Uterus (tissue), 4 donors: ENCODE data around the gene RPS19. TPM values are rescaled to one million over a fixed set of nuclear protein-coding genes. Genes with fewer than 3 reads are reported as not detected.
"Not testable (repeated sequence)": the region's sequence is repeated elsewhere in the genome, so short reads cannot be mapped to it uniquely, and the experiment has no call there.

Source experiments
- DNase-seq, 2 donors: peaks; one replicate each; pipeline ENCODE4 v3.0.0-alpha.2; 2019 to 2020
- H3K27ac ChIP-seq, 2 donors: fragments of 200-600 bp; sonication (generic); 1 replicate in 1 of 2; 2 replicates in 1 of 2; pipeline ENCODE4 v1.5.1; 2016 to 2018
- H3K27me3 ChIP-seq, 2 donors: fragments of 200-600 bp; sonication (generic); one replicate each; pipeline ENCODE4 v1.5.1; 2018 to 2019; ENCODE audit warnings: control low read depth in 1 of 2
- H3K36me3 ChIP-seq, 2 donors: fragments of 200-600 bp; sonication (generic); one replicate each; pipeline ENCODE4 v1.5.1; 2019; ENCODE audit warnings: control low read depth in 1 of 2
- H3K4me1 ChIP-seq, 2 donors: fragments of 200-600 bp; sonication (generic); one replicate each; pipeline ENCODE4 v1.5.1; 2018 to 2019; ENCODE audit warnings: control low read depth in 1 of 2
- H3K4me3 ChIP-seq, 2 donors: fragments of 200-600 bp; sonication (generic); 1 replicate in 1 of 2; 2 replicates in 1 of 2; pipeline ENCODE4 v1.5.1; 2018 to 2019; ENCODE audit warnings: mild to moderate bottlenecking in 1 of 2
- H3K9me3 ChIP-seq, 2 donors: fragments of 200-600 bp; sonication (generic); one replicate each; pipeline ENCODE4 v1.5.1; 2019; ENCODE audit warnings: control low read depth in 1 of 2
- POLR2A ChIP-seq, 2 donors: fragments of 450-650 bp; IDR thresholded peaks; one replicate each; pipeline ENCODE4 v1.6.1; 2016; ENCODE audit warnings: antibody characterized with exemption in 2 of 2, mild to moderate bottlenecking in 1 of 2, moderate library complexity in 1 of 2
- intact Hi-C: fragments of 100-400 bp; cut with DNase I; formaldehyde crosslinking; loops from one replicate; pipeline ENCODE4 v1.15.1; 2023; ENCODE audit warnings: low total_unique reads
- total RNA-seq, 4 donors: library from RNA; depleted of rRNA in 3 of 4; stranded (reverse); fragments of >200 nt in 3 of 4; gene quantifications; one replicate each; pipeline versions ENCODE4 v1.1.0 to v1.2.4, GENCODE V29; 2014 to 2023
- TF ChIP-seq, protein P1 (sequence below), 4 experiments: fragments of 200-600 bp in 2 of 4; fragments of 450-650 bp in 2 of 4; sonication (generic) in 2 of 4; IDR thresholded peaks; one replicate each; pipeline ENCODE4 v1.5.1; 2016 to 2019; ENCODE audit warnings: antibody characterized with exemption in 4 of 4, mild to moderate bottlenecking in 2 of 4, moderate library complexity in 1 of 4
- donor health status: DM: yes; HTN: yes; CAD: no.

The RPS19 gene
- total RNA-seq, 4 donors from 2014 or later: 324 to 1,895 (median 1,094) TPM

DNA sequence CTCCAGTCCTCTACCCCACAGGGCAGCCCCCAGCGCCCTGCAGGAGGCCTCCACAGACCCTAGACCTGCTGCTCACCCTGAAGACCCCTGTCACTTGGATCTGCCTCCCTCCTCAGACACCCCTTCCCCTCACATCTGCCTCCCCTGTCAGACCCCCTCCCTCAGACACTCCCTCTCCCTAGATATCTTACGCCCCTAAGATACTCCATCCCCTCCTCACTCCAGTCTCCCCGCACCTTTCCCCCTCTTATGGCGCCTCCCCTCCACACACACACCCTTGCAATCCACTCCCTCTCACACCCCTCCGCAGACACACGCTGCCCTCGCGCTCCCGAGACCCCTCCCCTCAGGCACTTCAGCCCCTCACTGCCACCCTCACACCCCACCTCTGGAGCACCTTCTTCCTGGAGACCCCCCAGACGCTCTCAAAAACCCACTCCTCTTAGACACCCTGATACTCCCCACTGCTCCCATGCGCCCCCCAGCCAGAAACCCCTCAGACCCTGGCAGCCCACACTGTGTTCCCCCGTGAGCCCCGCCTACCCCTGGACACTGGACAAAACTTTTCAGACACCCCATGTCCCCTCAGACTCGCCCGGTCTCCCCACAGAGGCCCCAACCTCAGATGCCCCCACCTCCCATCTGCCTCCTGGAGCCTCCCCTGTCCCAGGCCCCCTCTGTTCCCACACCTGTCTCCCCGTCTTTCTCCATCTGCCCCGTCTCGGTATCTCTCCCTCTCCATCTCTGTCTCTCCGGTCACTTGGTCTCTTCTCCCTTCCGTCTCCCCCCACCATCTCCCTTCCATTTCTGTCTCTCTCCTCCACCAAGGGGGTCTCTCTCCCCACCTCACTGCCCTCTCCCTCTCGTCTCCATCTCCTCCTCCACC, 53.7 kb downstream of the RPS19 start:
- Histone ChIP-seq H3K4me1 (no peaks in the 10 kb centered on the region), H3K9me3 (no peaks in the 10 kb centered on the region), H3K27ac (no peak overlapping the region), H3K36me3 (no peaks in the 10 kb centered on the region), H3K4me3 (no peak overlapping the region), H3K27me3 (peaks cover 16 to 43% of the 10 kb centered on the region in 2 donors)
- no peak for DNase-seq
- intact Hi-C loops: no loop called here
- TF ChIP-seq POLR2A (IDR thresholded peaks at IDR 0.05): no peak
- TF ChIP-seq, protein P1, sequence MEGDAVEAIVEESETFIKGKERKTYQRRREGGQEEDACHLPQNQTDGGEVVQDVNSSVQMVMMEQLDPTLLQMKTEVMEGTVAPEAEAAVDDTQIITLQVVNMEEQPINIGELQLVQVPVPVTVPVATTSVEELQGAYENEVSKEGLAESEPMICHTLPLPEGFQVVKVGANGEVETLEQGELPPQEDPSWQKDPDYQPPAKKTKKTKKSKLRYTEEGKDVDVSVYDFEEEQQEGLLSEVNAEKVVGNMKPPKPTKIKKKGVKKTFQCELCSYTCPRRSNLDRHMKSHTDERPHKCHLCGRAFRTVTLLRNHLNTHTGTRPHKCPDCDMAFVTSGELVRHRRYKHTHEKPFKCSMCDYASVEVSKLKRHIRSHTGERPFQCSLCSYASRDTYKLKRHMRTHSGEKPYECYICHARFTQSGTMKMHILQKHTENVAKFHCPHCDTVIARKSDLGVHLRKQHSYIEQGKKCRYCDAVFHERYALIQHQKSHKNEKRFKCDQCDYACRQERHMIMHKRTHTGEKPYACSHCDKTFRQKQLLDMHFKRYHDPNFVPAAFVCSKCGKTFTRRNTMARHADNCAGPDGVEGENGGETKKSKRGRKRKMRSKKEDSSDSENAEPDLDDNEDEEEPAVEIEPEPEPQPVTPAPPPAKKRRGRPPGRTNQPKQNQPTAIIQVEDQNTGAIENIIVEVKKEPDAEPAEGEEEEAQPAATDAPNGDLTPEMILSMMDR (IDR thresholded peaks at IDR 0.05): no peak

DNA sequence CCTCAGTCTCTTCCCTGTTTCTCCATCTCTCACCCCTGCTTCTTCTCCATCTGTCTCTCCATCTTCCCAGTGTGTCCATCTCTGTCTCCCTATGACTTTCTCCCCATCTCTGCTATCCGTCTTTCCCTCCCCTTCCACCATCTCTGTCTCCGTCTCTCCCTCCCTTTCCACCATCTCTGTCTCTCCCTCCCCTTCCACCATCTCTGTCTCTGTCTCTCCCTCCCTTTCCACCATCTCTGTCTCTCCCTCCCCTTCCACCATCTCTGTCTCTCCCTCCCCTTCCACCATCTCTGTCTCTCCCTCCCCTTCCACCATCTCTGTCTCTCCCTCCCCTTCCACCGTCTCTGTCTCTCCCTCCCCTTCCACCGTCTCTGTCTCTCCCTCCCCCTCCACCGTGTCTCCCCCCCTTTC, 54.4 kb downstream of the RPS19 start:
- H3K4me1 ChIP-seq, H3K36me3 ChIP-seq, DNase-seq, intact Hi-C loops, H3K27ac ChIP-seq, H3K9me3 ChIP-seq, H3K4me3 ChIP-seq: not testable (repeated sequence)
- H3K27me3 ChIP-seq: peaks cover 16 to 43% of the 10 kb centered on the region in 2 donors

DNA sequence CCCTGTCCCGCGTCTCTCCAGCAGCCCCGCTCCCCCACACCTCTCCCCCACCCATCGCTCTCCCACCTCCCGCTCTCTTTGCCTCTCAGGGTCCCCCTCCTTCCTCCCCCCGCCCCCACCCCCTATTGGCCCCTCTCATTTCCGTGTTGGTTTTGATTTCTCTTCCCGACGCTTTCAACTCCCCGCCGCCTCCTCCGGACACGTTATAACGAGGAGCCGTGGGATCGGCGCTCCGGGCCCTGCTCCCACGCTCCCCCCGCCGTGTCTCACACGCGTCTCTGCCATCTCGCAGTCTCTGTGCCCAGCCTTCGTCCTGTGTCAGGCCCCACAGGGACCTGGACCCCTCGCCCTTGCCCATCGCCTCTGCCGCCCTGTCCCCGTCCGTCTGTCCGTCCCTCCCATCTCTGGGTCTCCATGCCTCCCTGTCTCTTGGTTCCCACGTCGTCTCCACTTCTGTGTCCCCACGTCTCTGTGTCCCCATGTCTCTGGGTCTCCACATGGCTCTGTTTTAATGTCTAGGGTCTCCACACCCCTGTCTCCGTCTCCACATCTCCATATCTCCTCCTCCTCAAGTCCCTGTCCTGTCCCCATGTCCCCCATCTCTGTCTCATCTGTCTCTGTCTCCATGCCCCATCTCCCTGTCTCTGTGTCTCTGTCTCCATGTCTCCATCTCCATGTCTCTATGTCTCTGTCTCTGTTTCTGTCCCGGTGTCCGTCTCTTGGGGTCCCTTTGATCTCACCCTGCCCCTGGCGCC, 55.1 kb downstream of the RPS19 start:
- intact Hi-C loops: no loop called here
- TF ChIP-seq POLR2A (IDR thresholded peaks at IDR 0.05): no peak
- TF ChIP-seq, protein P1 (IDR thresholded peaks at IDR 0.05): no peak
- no peak for DNase-seq
- Histone ChIP-seq H3K27ac (no peak overlapping the region), H3K4me1 (no peaks in the 10 kb centered on the region), H3K27me3 (peaks cover 16 to 43% of the 10 kb centered on the region in 2 donors), H3K4me3 (no peak overlapping the region), H3K36me3 (no peaks in the 10 kb centered on the region), H3K9me3 (no peaks in the 10 kb centered on the region)

DNA sequence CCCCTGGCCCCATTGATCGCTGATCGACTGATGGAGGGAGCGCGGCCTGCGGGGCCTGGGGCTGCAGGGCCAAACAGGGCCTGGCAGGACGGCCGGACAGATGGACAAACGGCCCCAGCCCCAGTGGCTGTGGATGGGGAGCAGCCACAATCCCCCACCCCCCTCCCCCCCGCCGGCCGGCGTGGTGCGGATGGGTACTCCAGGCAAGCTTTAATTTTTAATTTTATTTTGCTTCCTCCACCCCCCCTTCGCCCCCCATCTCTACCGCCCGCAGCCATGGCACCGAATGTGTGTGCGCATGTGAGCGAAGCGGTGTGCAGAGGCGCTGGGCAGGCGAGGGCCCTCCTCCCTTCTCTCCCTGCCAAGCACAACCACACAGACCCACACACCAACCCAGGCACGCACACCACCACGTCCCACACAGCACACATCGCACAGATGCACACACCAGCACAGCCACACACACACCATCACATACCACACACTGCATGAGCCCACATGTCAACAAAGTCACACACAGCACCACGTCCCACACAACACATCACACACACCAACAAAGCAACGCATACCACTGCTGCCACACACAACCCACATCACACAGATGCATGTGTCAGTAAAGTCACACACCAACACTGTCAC, 55.8 kb downstream of the RPS19 start:
- no peak overlapping the region for H3K27ac ChIP-seq
- intact Hi-C loops: no loop called here
- no peak for DNase-seq

DNA sequence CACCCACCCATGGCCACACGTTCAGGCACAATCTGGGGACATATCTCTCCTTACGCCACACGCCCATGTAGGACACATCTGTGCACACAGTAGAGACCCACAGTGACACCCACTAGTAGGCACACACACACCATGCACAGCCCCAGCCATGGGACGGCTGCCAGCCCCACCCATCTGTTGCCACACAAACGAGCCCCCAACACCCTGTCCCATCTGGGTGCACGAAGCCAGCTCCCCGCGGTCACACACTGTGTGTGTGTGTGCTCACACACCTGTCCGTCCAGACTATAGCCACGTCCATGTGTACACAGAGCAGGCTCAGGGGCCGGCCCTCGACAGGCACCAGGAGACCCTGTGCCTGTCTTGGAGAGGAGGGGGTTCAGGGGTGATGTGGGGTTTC, 57.6 kb downstream of the RPS19 start:
- Histone ChIP-seq H3K27ac (no peak overlapping the region), H3K36me3 (no peaks in the 10 kb centered on the region), H3K27me3 (peaks cover 15 to 55% of the 10 kb centered on the region in 2 donors), H3K4me1 (no peaks in the 10 kb centered on the region), H3K9me3 (no peaks in the 10 kb centered on the region), H3K4me3 (no peak overlapping the region)
- intact Hi-C loops: no loop called here
- TF ChIP-seq, protein P1 (IDR thresholded peaks at IDR 0.05): no peak
- no peak for TF ChIP-seq POLR2A (IDR thresholded peaks at IDR 0.05)
- DNase-seq: no peak

More for the DNA sequence above, 55.8 kb downstream of the RPS19 start:
- Histone ChIP-seq H3K9me3 (no peaks in the 10 kb centered on the region), H3K4me3 (no peak overlapping the region), H3K4me1 (no peaks in the 10 kb centered on the region), H3K27me3 (peaks cover 16 to 48% of the 10 kb centered on the region in 2 donors), H3K36me3 (no peaks in the 10 kb centered on the region)
- no peak for TF ChIP-seq POLR2A (IDR thresholded peaks at IDR 0.05)
- TF ChIP-seq, protein P1 (IDR thresholded peaks at IDR 0.05): no peak
